Cardiac fibroblast (primary cell): ENCODE results near the gene TRIML1.
A peak's percentile ranks its signal among the peaks of the same experiment; 100 is the strongest.

Experiments
- DNase-seq, 2 donors: peaks; one replicate each; pipeline versions ENCODE4 v3.0.0 to v3.0.0-alpha.2; 2010; ENCODE audit warnings: low read depth in 2 of 2
- H3K4me3 ChIP-seq, 2 donors: replicated peaks in 1 of 2; 1 replicate in 1 of 2; 2 replicates in 1 of 2; pipeline ENCODE4 v1.5.1; 2011; ENCODE audit warnings: low read depth in 2 of 2, low read length in 2 of 2, mild to moderate bottlenecking in 2 of 2, moderate library complexity in 1 of 2
- CTCF ChIP-seq: IDR thresholded peaks from one replicate; pipeline ENCODE4 v1.5.1; 2011; ENCODE audit warnings: low read depth, mild to moderate bottlenecking, low read length, inconsistent platforms

TRIML1 gene

DNA sequence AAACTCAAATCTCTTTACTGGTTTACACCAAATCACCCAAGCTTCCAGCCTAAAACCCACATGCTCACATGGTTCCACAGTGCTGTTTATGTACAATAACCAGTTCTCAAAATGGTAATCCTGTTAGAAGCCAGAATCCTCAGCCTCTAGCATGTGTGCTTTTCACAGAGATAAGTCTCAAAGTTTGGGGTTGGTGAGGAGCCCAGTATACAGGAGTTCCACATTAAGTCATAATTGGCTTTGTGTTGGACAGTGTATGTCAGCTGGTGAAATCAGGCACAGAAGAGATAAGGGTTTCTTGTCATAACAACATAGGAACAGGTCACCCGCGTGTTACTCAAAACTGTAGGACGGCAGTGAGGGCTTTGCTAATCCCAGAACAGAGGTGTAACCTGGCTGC is at the start of gene TRIML1:
TSS of gene TRIML1 (plus strand) at position 301 of the 400 bp plus-strand sequence. CDS start 118 bp downstream, outside the sequence.
- DNase-seq, result no peak
- no peak for TF ChIP-seq CTCF
- no peak within 1 kb of the TSS for H3K4me3 ChIP-seq

DNA sequence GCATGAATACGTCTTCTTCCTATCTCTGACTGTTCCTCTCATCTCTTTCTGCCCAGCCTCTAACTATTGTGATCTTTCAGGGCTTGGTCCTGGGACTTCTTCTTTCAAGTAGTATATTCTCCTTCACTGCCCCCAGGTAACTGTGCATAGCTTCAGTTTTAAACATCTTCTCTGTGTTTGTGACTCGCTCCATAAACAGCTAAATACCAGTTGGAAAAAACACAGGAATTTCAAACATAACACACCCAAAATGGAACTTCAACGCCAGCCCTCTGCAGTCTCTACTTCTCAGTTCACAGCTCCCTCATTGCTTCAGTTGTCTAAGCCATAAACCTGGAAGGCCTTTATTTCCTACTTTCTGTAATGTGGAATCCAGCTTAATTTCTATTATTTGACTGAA is 46.4 kb upstream of the TRIML1 start:
- DNase-seq, result no peak
- H3K4me3 ChIP-seq, result no peak overlapping the region
- TF ChIP-seq CTCF, result no peak

DNA sequence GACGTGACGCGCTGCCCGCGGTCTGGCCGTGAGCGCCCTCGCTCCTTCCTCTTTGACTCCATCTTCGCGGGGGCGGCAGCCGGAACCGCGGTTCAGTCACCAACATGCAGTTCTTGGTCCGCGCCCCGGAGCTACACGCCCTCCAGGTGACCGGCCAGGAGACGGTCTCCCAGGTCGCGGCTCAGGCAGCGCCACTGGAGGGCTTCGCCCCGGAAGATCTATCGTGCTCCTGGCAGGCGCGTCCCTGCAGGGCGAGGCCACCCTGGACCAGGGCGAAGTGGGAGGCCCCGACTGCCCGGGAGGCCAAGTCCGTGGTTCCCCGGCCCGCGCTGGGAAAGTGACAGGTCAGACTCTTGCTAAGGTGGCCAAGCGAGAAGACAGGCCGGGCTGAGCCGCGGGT is 32.8 kb upstream of the TRIML1 start:
- no peak for TF ChIP-seq CTCF
- no peak overlapping the region for H3K4me3 ChIP-seq
- DNase-seq, result no peak

DNA sequence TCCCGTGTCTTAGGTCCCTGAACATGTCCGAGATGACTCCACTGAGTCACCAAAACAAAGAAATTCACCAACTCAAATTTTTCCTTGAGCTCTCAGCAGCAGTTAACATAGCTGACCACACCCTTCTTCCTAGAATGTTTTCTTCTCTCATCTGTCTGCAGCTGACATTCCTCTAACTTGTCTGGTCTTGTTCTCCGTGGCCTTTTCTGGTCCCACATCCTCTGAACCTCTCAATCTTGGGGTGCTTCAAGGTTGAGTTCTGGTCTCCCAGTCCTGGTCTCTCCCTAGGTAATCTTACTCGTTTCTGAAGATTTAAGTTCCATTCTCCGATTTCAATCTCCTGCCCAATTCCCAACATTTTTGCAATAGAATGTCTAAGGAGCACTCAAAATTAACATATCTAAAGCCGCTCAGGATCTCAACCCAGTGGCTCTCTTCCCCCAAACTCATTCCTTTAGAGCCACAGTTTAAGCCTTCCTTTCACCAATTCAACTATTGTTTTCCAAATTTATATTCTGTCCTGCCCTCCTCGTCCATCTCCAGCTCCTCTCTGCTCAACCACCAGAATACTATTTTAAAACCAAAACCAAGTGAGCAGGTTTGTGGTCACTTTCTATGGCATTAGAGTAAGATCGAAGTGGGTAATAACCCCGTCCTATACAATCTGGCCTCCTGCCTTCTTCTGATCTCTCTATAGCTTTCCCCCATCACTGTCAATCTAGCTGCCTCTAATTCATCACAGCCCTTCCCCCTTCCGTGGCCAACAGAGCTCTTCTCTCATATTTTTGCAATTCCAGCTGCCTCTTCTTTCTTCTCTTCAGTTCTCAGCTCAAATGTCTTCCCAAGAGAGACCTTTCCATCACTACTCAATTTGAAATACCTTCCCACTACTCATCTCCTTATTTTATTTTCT is 31.1 kb upstream of the TRIML1 start:
- no peak overlapping the region for H3K4me3 ChIP-seq
- no peak for TF ChIP-seq CTCF
- DNase-seq, result peak in 1 of 2 donors; percentile 67

DNA sequence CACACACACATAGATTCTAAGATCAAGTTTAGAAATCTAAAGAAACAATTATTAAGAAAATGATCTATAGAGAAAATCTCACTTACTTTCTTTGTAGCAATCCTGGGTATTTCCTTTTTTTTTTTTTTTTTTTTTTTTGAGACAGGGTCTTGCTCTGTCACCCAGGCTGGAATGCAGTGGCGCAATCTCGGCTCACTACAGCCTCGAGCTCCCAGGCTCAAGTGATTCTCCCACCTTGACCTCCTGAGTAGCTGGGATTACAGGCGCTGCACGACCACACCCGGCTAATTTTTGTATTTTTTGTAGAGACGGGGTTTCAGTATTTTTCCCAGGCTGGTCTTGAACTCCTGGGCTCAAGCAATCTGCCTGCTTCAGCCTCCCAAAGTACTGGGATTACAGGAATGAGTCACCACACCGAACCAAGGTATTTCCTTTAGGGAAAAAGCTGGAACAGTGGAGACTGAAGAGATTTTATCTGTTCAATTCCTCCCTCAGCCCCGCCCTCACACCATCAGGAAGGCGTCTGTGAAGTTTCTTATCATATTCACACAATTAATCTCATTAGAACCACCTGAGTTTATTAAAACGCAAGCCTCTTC is 30.0 kb upstream of the TRIML1 start, which contains the start of gene TRIML2:
TSS of gene TRIML2 (minus strand) at position 447 of the 599 bp plus-strand sequence. CDS start 4,235 bp downstream, outside the sequence.
- no peak for TF ChIP-seq CTCF
- DNase-seq, result peak in 1 of 2 donors; percentile 6
- no peak within 1 kb of the TSS for H3K4me3 ChIP-seq

- no peak for TF ChIP-seq CTCF
- DNase-seq, result no peak
- no peak overlapping the region for H3K4me3 ChIP-seq
Observed at GRCh38 chr4:188110036-188110435, 29.2 kb upstream of the TRIML1 start.
